ENCODE data around the gene BRAT1.

- TF ChIP-seq CTCF (IDR thresholded peaks at IDR 0.05; ENCODE audit: low read length) (no peak), EZH2 (IDR thresholded peaks at IDR 0.05; ENCODE audit: borderline replicate concordance, low read length) (no peak)
Observed at GRCh38 chr7:2602406-2603043, 47.2 kb upstream of the BRAT1 start.
